Gastrocnemius medialis (tissue), 4 donors: Measurements from ENCODE around the gene SLC25A1.
"Not testable (repeated sequence)": the region's sequence is repeated elsewhere in the genome, so short reads cannot be mapped to it uniquely, and the experiment has no call there.

ENCODE experiments used
- CTCF ChIP-seq, 5 experiments: fragments of 450-650 bp in 3 of 5; fragments of 200-600 bp in 2 of 5; sonication (generic) in 2 of 5; IDR thresholded peaks in 4 of 5; conservative IDR thresholded peaks in 1 of 5; 1 replicate in 4 of 5; 2 replicates in 1 of 5; pipeline ENCODE4 v1.5.1; 2016 to 2019; ENCODE audit warnings: antibody characterized with exemption in 5 of 5, mild to moderate bottlenecking in 3 of 5, moderate library complexity in 3 of 5
- POLR2A ChIP-seq, 2 donors: fragments of 450-650 bp; IDR thresholded peaks; one replicate each; pipeline ENCODE4 v1.6.1; 2017; ENCODE audit warnings: antibody characterized with exemption in 2 of 2, mild to moderate bottlenecking in 2 of 2, moderate library complexity in 2 of 2

GRCh38 chr22:19158649-19159048, 19.9 kb downstream of the SLC25A1 start:
- not testable (repeated sequence) for TF ChIP-seq CTCF (IDR thresholded peaks at IDR 0.05 in 4 of 5, conservative IDR thresholded peaks at IDR 0.05 in 1 of 5); POLR2A (IDR thresholded peaks at IDR 0.05)
